ENCODE data around the gene AUNIP. TPM values are rescaled to one million over a fixed set of nuclear protein-coding genes. Genes with fewer than 3 reads are reported as not detected.

Gene AUNIP
- total RNA-seq, 3 donors from 2014 or later, result 0.28 to 1.5 (median 0.35) TPM

- intact Hi-C loops (cut with DNase I, micrococcal nuclease), result no loop called here
- peaks cover 30% of the 10 kb centered on the region for H3K4me1 ChIP-seq (ENCODE audit: low read depth)
- H3K9me3 ChIP-seq, result no peaks in the 10 kb centered on the region
- no peak for TF ChIP-seq CTCF (IDR thresholded peaks at IDR 0.05)
- ATAC-seq (no peak), DNase-seq (no peak)
- no peak overlapping the region for H3K4me3 ChIP-seq
- no peaks in the 10 kb centered on the region for H3K36me3 ChIP-seq (ENCODE audit: low read depth)
Measured at GRCh38 chr1:25821112-25821476, 38.2 kb downstream of the AUNIP start.

- no peaks in the 10 kb centered on the region for H3K9me3 ChIP-seq
- peak overlapping the region; percentile 62 for H3K4me3 ChIP-seq
- no peak for TF ChIP-seq CTCF (IDR thresholded peaks at IDR 0.05)
- no peaks in the 10 kb centered on the region for H3K36me3 ChIP-seq (ENCODE audit: low read depth)
- intact Hi-C loops (cut with DNase I, micrococcal nuclease), result no loop called here
- DNase-seq (peak; percentile 78 to 83 (median 80)), ATAC-seq (peak; percentile 71)
- H3K4me1 ChIP-seq (ENCODE audit: low read depth), result peaks cover 30% of the 10 kb centered on the region
Measured at GRCh38 chr1:25820247-25821111, 38.8 kb downstream of the AUNIP start.

- no peak for TF ChIP-seq CTCF (IDR thresholded peaks at IDR 0.05)
- ATAC-seq (peak; percentile 92), DNase-seq (peak; percentile 95 to 96 (median 96))
- Histone ChIP-seq H3K36me3 (ENCODE audit: low read depth) (no peaks in the 10 kb centered on the region), H3K4me3 (peak within 1 kb of the TSS; percentile 62), H3K9me3 (no peaks in the 10 kb centered on the region), H3K4me1 (ENCODE audit: low read depth) (peaks cover 30% of the 10 kb centered on the region)
- intact Hi-C loops (cut with DNase I, micrococcal nuclease), result no loop called here
Measured at GRCh38 chr1:25819491-25820246, 39.6 kb downstream of the AUNIP start, which contains the start of gene MTFR1L. Gene MTFR1L, plus strand, starts transcription at chr1:25819954. Its CDS starts 3,151 bp downstream, at chr1:25823105.

- DNase-seq, result no peak
- intact Hi-C loops (cut with DNase I, micrococcal nuclease), result no loop called here
Measured at GRCh38 chr1:25818569-25818968, 40.7 kb downstream of the AUNIP start.

More at GRCh38 chr1:25818569-25818968, 40.7 kb downstream of the AUNIP start:
- no peak overlapping the region for H3K4me3 ChIP-seq
- H3K36me3 ChIP-seq (ENCODE audit: low read depth), result no peaks in the 10 kb centered on the region
- ATAC-seq, result peak; percentile 17
- no peaks in the 10 kb centered on the region for H3K9me3 ChIP-seq
- H3K4me1 ChIP-seq (ENCODE audit: low read depth), result peaks cover 30% of the 10 kb centered on the region
- no peak for TF ChIP-seq CTCF (IDR thresholded peaks at IDR 0.05)

Measured in mucosa of descending colon (tissue), 3 donors.